HG02981 (cell line): ENCODE measurements around the gene GPX7.

Experiments
- ATAC-seq: cut with Tn5 transposase; IDR thresholded peaks from one replicate; pipeline ENCODE4 v1.9.1; 2021; ENCODE audit warnings: mild to moderate bottlenecking, moderate library complexity; ENCODE audit not compliant: unreplicated experiment

The GPX7 gene

DNA sequence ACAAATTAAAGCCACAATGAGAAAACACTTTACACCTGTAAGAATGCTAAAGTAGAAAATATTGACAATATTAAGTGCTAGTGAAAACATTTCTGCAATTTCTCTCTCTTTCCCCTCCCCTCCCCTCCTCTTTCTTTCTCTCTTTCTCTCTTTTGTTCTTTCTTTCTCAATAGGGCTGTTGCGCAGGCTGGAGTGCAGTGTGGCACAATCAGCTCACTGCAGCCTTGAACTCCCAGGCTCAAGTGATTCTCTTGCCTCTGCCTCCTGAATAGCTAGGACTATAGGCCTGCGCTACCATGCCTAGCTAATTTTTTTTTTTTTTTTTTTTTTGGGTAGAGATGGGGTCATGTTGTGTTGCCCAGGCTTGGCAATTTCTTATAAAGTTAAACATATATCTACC is 24.9 kb downstream of the GPX7 start:
- ATAC-seq = no peak

DNA sequence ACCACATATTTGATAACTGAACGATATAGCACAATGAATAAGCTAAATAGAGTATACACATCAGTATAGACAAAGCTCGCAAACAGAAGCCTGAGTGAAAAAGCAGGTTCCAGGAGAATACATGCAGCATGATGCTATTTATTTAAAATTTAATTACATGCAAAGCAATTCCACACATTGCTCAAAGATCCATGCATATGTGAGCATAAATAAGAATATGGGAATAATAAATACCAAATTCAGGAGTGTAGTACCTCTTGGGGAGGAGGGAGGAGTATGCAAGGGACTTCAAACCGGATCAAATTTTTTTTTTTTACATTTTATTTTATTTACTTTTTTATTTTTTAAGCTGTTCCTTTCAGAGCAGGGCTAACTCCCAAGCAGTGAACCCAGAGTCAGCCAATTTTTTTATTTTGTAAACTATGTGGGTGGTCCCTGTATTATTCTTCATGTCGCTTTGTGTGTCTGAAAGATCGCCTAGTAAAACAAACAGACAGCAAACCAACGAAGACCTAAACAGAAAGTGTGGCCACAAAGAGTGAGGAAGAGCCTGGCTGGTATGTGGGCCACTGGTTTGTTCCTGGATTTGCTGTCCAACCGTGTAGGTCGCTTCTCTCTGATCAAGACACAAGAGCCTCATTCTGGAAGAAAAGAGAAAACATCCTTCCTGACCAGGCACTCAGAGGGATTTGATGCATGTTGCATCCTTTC is 26.6 kb downstream of the GPX7 start:
- ATAC-seq = no peak

DNA sequence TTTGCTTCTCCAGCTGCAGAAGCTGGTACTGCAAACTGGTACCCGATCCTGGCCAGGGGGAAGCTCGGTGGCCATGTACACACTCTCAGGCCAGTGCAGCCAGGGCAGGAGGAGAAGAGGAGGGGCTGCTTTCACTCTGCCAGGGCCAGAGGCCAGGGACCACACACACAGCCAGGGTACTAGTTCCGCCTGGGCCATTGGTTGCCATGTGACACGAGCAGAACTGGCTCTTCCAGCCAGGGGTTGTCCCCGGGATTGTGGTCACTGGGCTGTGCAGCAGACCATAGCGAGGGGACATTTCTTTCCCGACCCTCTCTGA is 27.1 kb downstream of the GPX7 start:
- ATAC-seq = no peak

DNA sequence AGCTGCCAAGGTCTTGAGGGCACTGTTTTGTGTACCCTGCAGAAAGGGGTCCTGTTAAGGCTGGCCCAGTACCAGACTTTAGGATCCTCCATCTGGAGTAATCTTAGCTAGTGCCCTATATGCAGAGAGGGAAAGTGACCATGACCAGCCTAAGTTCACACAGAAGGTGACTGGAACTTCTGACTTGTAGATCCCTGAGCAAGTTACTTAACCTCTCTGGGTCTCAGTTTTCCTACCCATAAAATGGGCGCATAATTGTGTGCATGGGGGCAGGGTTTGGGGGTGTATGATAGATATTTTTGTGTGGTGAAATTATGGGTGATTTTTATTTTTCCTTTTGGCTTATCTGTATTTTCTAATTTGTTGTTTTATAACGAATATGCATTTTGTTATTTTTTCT is 27.5 kb downstream of the GPX7 start:
- no peak for ATAC-seq

DNA sequence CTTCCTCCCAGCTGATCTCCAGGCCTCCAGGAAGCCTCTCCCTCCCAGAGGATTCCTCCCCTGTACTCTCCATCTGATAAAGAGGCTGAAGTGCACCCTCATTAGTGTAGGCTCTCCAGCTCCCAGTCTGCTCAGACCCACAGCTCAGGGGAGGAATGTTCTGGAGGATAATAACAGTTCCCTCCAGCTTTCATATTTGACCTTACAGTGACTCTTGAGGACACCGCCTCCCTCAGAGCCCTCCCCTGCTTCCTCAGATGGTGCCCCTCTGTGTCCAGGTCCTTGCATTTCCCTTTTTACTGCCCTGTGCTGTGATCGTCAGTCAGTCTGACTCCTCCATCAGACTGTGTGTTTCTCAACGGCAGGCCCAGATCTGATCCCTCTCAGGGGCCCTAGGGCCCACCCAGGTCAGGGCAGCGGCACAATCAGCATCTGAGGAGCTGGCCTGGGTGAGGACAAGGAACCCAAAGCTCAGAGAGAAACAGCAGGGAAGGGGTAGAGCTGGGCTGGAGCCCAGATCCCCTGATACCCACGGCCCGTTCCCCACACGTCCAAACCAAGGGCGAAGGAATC is 29.7 kb downstream of the GPX7 start:
- no peak for ATAC-seq

DNA sequence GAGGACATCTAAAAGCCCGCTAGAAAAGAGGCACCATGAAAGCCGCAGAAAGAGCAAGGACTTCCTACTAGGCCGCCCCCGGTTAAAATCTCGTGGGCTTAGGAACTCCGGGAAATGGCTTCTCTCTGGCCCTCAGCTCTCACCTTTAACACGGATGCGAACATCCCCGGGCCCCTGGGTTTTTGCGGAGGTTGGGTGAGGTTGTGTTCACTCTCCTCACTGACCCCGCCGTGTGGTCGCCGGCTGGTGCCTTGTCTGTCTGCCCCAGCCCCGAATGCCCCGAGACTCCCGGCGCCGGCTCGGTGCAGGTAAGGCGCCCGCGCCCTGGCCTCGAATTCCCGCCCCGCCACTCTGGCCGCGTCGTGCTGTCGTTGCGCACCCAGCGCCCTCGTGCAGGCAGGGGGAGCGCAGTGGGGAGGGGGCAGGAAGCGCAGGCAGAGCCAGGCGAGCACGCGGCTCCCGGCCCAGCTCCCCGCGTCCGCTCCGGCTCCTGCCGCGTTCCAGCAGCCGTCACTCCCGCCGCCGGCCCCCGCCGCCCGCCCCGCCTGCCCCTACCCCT is 30.6 kb downstream of the GPX7 start, which contains the start of gene SHISAL2A:
TSS of gene SHISAL2A (plus strand) at position 437 of the 559 bp plus-strand sequence. CDS start 326 bp downstream, outside the sequence.
- no peak for ATAC-seq

DNA sequence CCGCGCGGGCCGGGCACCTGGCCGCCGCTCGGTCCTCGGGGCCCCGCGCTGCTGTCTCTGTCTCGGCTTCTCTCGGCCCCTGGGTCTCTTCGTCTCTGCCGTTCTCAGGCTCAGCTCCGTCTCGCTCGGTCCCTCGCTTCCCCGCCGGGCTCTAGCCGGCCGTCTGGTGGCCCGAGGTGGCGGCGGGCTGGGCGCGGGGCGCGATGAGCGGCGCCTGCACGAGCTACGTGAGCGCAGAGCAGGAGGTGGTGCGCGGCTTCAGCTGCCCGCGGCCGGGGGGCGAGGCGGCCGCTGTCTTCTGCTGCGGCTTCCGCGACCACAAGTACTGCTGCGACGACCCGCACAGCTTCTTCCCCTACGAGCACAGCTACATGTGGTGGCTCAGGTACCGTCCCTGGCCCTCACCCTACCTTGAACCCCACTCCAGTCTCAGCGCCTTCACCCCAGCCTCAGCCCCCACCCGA is 31.2 kb downstream of the GPX7 start:
- no peak for ATAC-seq

DNA sequence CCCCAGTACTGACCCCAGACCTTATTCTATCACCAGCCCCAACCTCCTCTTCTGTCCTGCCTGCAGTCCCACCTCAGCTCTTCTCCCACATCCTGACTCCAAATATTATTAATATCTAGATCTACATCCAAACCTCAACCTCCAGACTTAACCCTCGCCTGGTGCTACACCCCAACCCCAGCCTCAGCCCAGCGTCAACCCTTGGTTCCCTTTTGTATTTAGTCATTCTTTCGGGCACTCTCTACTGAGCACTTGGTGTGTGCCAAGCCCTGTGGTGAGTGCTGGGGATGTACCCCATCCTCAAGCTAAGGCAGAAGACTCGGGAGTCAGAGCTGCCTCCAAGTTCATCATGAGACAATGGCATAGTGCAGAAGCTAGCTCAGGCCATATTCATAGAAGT is 31.9 kb downstream of the GPX7 start:
- ATAC-seq = no peak

DNA sequence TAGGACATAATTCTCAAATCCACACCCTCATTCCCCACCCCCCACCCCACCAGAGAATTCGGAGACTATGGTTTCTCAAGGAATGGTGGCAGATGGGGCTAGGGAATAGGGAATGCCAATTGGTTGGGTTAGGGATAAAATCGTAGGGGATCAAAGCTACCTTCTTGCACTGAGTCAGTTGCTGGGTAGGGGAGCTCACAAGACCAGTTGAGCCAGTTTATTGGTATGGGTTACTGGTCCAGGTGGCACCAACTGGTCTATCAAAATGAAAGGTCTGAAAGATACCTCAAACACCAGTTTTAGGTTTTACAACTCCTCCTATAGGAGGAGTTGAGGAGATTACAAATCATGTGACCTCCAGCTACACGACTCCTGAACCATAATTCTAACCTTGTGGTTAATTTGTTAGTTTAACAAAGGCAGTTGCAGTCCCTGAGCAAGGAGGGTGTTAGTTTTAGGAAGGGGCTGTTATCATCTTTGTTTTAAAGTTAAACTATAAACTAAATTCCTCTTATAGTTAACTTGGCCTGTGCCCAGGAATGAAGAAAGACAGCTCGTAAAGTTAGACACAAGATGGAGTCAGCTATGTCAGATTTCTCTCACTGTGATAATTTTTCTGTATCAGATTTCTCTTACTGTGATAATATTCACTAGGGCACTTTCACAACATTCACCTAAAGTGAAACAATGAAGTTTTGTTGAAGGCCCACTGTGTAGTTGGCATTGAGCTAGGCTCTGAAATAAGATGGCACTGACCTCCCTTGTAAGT is 33.3 kb downstream of the GPX7 start:
- no peak for ATAC-seq

DNA sequence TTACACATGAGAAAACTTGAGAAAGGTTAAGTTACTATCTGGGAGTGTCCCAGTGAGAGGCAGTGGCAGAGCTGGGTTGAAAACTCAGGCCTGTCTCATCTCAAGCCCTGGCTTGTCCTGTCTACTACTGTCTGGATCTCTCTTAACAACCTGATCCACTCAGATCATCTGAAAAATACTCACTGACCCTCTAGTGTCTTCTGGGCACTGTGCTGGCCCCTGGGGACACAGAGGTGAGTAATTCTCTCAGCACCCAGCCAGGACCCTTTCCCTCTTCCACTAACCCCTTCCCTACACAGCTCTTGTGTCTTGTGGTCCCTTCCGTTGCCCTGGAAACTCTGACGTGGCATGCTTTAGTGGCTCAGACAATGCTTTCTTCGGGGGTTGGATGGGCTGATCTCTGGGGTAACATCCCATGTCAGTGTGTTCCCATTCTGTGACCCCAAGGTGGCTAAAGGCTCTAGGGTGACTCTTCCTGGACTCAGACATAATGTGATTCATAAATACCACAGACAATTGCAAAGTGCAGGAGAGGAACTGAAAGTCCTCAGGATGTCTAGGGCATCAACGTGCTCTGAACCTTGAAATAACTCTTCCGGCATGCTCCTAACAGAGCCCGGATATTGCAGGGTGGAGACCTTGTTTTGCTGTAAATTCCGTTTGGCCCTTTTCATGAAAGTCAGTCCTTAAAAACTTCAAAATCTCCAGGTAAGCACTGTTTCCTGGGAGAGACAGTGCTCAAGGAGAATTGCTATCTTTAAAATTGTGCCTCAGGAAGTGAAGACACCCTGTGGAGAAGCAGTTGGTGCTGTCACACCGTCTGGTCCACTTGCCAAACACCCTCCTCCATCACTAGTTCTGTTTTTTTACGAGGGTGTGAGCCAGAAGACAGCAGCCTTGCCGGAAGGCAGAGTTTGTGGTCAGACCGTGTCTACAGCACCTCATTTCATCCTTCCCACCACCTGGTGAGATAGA is 34.8 kb downstream of the GPX7 start:
- ATAC-seq = peak; percentile 80

DNA sequence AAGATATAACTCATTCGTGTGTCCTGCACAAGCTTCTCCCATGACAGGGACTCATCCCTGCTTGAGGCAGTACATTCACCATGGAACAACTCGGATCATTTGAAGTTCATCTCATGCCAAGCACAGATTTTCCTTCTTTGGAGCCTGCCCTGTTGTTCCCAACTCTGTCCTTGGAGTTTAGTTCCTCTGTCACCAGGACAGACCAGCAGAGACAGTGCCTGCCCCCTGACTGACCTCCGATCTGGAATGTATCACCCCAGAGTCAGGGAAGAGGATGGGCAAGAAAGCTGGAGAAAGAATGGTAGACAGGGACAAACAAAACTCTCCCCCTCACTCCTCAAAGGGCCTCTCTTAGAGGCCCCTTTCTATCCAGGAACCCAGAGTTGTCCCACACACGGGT is 35.8 kb downstream of the GPX7 start:
- ATAC-seq = no peak

DNA sequence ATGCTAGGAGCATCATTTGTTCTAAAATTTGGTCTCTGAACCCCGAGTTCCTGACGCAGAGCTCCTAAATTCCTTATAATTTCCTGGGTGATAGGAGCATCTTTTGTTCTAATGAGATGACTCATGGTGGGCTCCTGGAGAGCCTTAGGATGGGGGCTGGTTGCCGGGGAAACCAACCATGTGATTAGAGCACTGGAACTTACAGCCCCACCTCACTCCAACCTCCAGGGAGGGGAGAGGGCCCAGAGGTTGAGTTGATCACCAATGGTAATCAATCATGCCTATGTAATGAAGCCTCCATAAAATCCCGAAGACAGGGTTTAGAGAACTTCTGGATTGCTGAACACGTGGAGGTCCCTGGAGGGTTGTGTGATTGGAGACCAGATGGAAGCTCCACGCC is 38.5 kb downstream of the GPX7 start:
- ATAC-seq = no peak

DNA sequence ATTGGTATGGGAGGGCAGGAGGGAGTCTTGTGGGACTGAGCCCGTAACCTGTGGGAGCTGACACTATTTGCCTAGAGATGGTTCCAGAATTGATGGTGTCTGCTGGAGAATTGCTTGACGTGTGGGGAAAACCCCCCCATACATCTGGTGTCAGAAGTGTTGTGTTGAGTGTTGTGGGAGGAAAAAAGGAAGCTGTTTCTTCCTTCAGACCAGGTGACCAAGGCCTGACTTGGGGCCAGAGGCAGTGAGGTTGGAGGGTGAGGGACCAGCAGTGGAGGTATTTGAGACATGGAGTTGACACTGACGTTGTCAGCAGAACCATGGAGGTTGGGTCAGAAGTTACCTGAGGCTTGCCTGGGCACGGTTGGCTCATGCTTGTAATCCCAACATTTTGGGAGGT is 39.1 kb downstream of the GPX7 start:
- no peak for ATAC-seq

DNA sequence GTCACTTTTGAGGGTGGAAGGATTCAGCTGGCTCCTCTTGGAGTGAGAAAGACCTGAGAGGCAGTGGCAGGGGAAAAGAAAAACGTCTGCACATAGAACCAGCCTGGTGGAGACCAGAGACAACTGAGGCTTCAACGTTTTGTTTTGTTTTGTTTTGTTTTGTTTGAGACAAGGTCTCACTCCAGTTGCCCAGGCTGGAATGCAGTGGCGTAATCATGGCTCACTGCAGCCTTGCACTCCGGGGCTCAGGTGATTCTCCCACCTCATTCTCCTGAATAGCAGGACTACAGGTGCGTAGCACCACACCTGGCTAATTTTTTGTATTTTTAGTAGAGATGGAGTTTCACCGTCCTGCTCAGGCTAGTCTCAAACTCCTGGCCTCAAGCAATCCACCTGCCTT is 43.1 kb downstream of the GPX7 start:
- ATAC-seq = no peak

DNA sequence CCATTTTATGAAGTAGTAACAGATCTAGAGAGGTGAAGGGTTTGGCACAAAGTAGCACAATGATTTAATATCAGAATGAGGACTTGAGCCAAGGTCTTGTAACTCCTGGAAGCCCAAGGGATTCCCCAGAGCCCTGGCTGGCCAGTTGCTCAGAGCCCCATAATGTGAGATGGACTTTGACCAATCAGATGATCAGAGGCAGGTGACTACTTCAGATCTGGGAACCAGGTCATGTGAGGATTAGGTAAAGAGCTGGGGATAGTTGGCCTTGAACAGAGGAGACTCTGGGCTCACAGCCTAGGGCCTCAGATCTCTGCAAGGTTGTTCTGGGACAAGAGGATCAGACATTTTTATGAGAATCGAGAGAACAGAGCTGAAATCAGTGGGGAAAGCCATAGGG is 49.7 kb downstream of the GPX7 start:
- no peak for ATAC-seq

DNA sequence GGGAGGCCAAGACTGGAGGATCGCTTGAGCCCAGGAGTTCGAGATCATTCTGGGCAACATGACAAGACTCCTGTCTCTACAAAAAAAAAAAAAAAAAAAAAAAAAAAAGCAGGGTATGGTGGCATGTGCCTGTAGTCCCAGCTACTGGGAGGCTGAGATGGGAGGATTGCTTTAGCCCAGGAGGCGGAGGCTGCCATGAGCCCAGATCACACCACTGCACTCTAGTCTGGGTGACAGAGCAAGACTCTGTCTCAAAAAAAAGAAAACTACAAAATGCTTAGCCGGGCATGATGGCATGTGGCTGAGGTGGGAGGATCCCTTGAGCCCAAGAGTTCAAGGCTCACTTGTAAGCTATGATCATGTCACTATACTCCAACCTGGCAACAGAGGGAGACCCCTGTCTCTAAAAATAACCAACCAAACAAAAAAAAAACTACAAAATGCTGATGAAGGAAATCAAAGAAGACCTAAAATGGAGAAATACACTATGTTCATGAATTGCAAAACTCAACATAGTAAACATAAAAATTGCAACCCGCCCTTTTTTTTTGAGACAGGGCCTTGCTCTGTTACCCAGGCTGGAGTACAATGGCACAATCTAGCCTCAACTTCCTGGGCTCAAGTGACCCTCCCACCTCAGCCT is 51.2 kb downstream of the GPX7 start:
- ATAC-seq = no peak

DNA sequence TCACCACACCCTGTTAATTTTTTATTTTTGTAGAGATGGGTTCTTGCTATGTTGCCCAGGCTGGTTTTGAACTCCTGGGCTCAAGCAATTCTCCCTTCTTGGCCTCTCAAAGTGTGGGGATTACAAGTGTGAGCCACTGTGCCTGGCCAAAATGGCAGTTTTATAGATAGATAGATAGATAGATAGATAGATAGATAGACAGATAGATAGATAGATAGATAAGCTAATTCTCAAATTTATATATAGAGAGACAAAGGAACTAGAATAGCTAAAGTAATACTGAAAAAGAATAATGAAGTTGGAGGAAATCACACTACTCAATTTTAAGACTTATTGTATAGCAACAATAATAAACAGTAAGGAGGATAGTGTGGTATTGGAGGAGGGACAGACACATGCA is 51.9 kb downstream of the GPX7 start:
- ATAC-seq = no peak

DNA sequence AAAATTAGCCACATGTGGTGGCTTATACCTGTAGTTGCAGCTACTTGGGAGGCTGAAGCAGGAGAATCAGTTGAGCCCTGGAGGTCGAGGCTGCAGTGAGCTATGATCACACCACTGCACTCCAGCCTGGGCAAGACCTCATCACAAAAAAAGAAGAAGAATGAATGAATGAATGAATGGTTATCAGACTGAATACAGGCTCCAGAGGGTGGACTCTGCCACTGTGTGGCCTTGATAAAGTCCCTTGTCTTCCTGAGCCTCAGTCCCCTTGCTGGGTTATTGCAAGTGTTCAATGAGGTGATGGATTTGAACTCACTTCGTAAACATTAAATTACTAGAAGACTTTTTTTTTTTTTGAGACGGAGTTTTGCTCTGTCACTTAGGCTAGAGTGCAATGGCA is 55.5 kb downstream of the GPX7 start:
- ATAC-seq = no peak
